ENCODE data around the gene OXLD1.

DNA sequence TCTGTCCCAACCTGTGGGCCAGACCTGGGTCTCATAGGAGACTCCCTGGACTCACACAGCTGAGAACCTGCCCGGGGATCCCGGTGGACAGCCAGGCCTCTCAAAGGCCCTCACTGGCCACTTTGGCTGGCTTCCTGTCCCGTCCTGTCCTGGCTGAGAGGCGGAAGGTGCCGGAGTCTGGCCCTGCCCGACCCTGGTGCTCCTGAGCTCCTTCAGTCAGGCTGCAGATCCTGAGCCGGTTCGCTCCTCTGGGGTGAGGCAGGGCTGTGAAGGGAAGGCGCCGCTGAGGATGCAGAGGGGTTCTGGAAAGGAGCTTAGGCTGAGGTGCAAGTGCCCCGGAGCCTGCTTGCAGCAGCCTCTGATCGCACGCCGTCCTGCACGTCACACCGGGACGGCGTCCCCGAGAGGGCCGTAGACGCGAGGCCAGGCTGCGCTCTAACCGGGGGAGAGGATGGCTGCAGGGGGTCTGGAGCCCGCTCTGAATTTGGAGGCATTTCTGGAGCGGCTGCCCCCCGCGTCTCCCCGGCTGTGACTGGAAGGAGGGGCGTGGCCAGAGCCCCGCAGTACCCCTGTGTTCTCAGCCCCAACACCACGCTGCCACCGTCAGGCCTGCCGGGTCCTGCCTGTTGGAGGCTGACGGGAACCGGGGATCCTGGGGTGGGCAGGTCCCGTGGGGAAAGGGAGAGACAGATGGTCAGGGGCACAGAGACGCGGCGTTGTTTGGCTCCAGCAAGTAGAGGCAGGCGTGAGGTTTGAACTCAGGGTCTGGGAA is 21.6 kb upstream of the OXLD1 start:
- TF ChIP-seq, protein P1, sequence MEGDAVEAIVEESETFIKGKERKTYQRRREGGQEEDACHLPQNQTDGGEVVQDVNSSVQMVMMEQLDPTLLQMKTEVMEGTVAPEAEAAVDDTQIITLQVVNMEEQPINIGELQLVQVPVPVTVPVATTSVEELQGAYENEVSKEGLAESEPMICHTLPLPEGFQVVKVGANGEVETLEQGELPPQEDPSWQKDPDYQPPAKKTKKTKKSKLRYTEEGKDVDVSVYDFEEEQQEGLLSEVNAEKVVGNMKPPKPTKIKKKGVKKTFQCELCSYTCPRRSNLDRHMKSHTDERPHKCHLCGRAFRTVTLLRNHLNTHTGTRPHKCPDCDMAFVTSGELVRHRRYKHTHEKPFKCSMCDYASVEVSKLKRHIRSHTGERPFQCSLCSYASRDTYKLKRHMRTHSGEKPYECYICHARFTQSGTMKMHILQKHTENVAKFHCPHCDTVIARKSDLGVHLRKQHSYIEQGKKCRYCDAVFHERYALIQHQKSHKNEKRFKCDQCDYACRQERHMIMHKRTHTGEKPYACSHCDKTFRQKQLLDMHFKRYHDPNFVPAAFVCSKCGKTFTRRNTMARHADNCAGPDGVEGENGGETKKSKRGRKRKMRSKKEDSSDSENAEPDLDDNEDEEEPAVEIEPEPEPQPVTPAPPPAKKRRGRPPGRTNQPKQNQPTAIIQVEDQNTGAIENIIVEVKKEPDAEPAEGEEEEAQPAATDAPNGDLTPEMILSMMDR (IDR thresholded peaks at IDR 0.05): no peak
- no peak for TF ChIP-seq POLR2A (IDR thresholded peaks at IDR 0.05)

All from esophagus squamous epithelium (tissue), 4 donors.